ENCODE results near the gene RASIP1. TPM values are rescaled to one million over a fixed set of nuclear protein-coding genes. Genes with fewer than 3 reads are reported as not detected.
"Not testable (repeated sequence)": the region's sequence is repeated elsewhere in the genome, so short reads cannot be mapped to it uniquely, and the experiment has no call there.

Gene RASIP1
- total RNA-seq, 1 donor from 2014 or later, result 0.07 TPM

GRCh38 chr19:48680436-48681126 lies 59.8 kb downstream of the RASIP1 start:
- Mint-ChIP-seq H3K4me3 (no peak overlapping the region), H3K9me3 (no peaks in the 10 kb centered on the region), H3K4me1 (no peaks in the 10 kb centered on the region), H3K27ac (no peak overlapping the region), H3K36me3 (ENCODE audit: low read depth) (no peaks in the 10 kb centered on the region), H3K27me3 (no peaks in the 10 kb centered on the region)
- TF ChIP-seq CTCF (IDR thresholded peaks at IDR 0.05), result no peak
- DNase-seq (no peak), ATAC-seq (ENCODE audit: low read depth) (no peak)
- CTCF ChIA-PET, result no interaction called here
- intact Hi-C loops (cut with micrococcal nuclease), result no loop called here
- POLR2A ChIA-PET, result no interaction called here

- H3K4me1 Mint-ChIP-seq; H3K36me3 Mint-ChIP-seq (ENCODE audit: low read depth); H3K27me3 Mint-ChIP-seq; intact Hi-C loops (cut with micrococcal nuclease); H3K9me3 Mint-ChIP-seq; H3K4me3 Mint-ChIP-seq; DNase-seq; ATAC-seq (ENCODE audit: low read depth); POLR2A ChIA-PET; H3K27ac Mint-ChIP-seq; CTCF ChIA-PET: not testable (repeated sequence)
Observed at GRCh38 chr19:48680006-48680405, 60.4 kb downstream of the RASIP1 start.

- ATAC-seq (ENCODE audit: low read depth) (no peak), DNase-seq (no peak)
- intact Hi-C loops (cut with micrococcal nuclease), result loop anchor here (5.0 kb wide), 1 partner anchor 34 kb away; no protein-coding TSS in a partner anchor
- H3K4me1 Mint-ChIP-seq, result peaks cover 7% of the 10 kb centered on the region
- no peak overlapping the region for H3K27ac Mint-ChIP-seq
- H3K4me3 Mint-ChIP-seq, result no peak overlapping the region
- POLR2A ChIA-PET, result no interaction called here
- no peaks in the 10 kb centered on the region for H3K36me3 Mint-ChIP-seq (ENCODE audit: low read depth)
- CTCF ChIA-PET, result no interaction called here
- H3K27me3 Mint-ChIP-seq, result peaks cover 1% of the 10 kb centered on the region
- H3K9me3 Mint-ChIP-seq, result no peaks in the 10 kb centered on the region
- TF ChIP-seq CTCF (IDR thresholded peaks at IDR 0.05), result no peak
Observed at GRCh38 chr19:48678201-48678600, 62.2 kb downstream of the RASIP1 start.

- no peak overlapping the region for H3K4me3 Mint-ChIP-seq
- no peak overlapping the region for H3K27ac Mint-ChIP-seq
- H3K27me3 Mint-ChIP-seq, result peaks cover 1% of the 10 kb centered on the region
- intact Hi-C loops (cut with micrococcal nuclease), result loop anchor here (5.0 kb wide), 1 partner anchor 35 kb away; no protein-coding TSS in a partner anchor
- TF ChIP-seq CTCF (IDR thresholded peaks at IDR 0.05), result no peak
- H3K36me3 Mint-ChIP-seq (ENCODE audit: low read depth), result no peaks in the 10 kb centered on the region
- ATAC-seq (ENCODE audit: low read depth) (no peak), DNase-seq (no peak)
- CTCF ChIA-PET, result interaction anchor here (1.1 to 1.3 kb wide), 2 partner anchors 15 to 28 kb away, joined by 3 read pairs; no protein-coding TSS in a partner anchor
- POLR2A ChIA-PET, result no interaction called here
- H3K4me1 Mint-ChIP-seq, result peaks cover 7% of the 10 kb centered on the region
- no peaks in the 10 kb centered on the region for H3K9me3 Mint-ChIP-seq
Observed at GRCh38 chr19:48676887-48677286, 63.5 kb downstream of the RASIP1 start.

- no peaks in the 10 kb centered on the region for H3K9me3 Mint-ChIP-seq
- no peak overlapping the region for H3K4me3 Mint-ChIP-seq
- DNase-seq (no peak), ATAC-seq (ENCODE audit: low read depth) (no peak)
- intact Hi-C loops (cut with micrococcal nuclease), result loop anchor here (5.0 kb wide), 1 partner anchor 36 kb away; no protein-coding TSS in a partner anchor
- no peak overlapping the region for H3K27ac Mint-ChIP-seq
- TF ChIP-seq CTCF (IDR thresholded peaks at IDR 0.05), result no peak
- CTCF ChIA-PET, result interaction anchor here (1.1 to 1.3 kb wide), 3 partner anchors 15 to 112 kb away, joined by 3 read pairs; no protein-coding TSS in a partner anchor
- POLR2A ChIA-PET, result no interaction called here
- H3K4me1 Mint-ChIP-seq, result peaks cover 7% of the 10 kb centered on the region
- H3K36me3 Mint-ChIP-seq (ENCODE audit: low read depth), result no peaks in the 10 kb centered on the region
- H3K27me3 Mint-ChIP-seq, result peaks cover 1% of the 10 kb centered on the region
Observed at GRCh38 chr19:48676487-48676886, 63.9 kb downstream of the RASIP1 start.

Data from activated B cell treated with CpG ODN at 0.5 μM for 24 hours (primary cell).